GM12865 (cell line): ENCODE data around the gene HEBP1.

Source experiments
- DNase-seq: peaks from one replicate; pipeline ENCODE4 v3.0.0; 2010; ENCODE audit warnings: low read depth
- H3K4me3 ChIP-seq: 2 replicates; pipeline ENCODE4 v1.5.1; 2011; ENCODE audit warnings: mild to moderate bottlenecking, low read depth, low read length, control low read depth
- TF ChIP-seq, protein P1 (sequence below): IDR thresholded peaks from 2 replicates; pipeline ENCODE4 v1.5.1; 2011; ENCODE audit warnings: low read length, control low read depth, low read depth, inconsistent platforms; ENCODE audit not compliant: insufficient read depth; ENCODE audit errors: missing control alignments

HEBP1 gene

DNA sequence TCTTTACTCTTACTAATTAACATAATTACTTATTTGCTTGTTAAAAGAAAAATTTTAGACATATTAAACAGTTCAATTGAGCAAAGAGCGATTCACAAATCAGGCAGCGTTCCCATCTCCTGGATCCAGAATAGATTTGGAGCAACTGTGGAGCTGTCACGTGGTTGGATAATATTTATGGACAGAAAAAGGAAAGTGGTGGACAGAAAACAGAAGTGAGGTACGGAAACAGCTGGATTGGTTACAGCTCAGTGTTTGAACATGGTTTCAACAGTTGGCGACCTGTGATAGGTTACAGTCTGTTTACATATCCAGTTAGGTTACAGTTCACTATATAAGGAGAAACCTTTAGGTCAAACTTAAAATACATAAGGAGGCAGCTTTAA is 24.5 kb upstream of the HEBP1 start:
- TF ChIP-seq, protein P1, sequence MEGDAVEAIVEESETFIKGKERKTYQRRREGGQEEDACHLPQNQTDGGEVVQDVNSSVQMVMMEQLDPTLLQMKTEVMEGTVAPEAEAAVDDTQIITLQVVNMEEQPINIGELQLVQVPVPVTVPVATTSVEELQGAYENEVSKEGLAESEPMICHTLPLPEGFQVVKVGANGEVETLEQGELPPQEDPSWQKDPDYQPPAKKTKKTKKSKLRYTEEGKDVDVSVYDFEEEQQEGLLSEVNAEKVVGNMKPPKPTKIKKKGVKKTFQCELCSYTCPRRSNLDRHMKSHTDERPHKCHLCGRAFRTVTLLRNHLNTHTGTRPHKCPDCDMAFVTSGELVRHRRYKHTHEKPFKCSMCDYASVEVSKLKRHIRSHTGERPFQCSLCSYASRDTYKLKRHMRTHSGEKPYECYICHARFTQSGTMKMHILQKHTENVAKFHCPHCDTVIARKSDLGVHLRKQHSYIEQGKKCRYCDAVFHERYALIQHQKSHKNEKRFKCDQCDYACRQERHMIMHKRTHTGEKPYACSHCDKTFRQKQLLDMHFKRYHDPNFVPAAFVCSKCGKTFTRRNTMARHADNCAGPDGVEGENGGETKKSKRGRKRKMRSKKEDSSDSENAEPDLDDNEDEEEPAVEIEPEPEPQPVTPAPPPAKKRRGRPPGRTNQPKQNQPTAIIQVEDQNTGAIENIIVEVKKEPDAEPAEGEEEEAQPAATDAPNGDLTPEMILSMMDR, result no peak
- no peak overlapping the region for H3K4me3 ChIP-seq
- no peak for DNase-seq

DNA sequence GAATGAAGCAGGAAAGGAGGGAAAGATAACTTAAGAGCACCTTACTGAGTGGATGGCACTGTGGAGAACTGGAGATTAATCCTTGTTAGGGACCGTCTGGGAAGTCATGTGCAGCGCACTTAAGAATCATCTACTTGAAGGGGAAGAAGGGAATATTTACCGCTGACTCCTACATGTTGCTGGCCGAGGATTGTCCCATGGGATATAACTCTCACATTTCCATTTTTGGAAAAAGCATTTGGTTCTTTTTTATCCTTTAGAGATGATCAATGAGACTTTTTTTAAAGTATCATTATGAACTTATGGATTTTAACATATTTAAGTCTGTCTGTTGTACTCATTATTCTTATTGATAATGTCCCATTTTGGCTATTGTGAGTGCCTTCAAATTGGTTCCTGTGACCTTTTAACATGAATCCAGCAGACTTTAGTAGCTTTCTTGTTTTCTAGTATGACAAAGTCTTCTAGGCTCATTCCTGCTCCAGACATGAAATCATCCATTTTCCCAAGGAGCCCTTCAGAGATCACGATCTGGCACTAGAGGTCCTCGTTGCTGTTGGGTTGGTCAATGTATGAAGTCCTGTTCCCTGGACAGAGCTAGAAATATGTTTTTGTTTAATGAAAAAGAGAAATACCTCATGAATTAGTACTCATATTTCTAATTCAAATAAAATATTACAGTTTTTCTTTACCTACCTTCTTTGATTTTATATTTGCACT is 23.9 kb upstream of the HEBP1 start:
- DNase-seq, result no peak
- no peak overlapping the region for H3K4me3 ChIP-seq
- TF ChIP-seq, protein P1, result no peak

- TF ChIP-seq, protein P1, result no peak
- H3K4me3 ChIP-seq, result no peak overlapping the region
- no peak for DNase-seq
Measured at GRCh38 chr12:13022851-13023271, 22.8 kb upstream of the HEBP1 start.

- TF ChIP-seq, protein P1, result no peak
- H3K4me3 ChIP-seq, result no peak overlapping the region
- DNase-seq, result no peak
Measured at GRCh38 chr12:13011098-13011497, 11.0 kb upstream of the HEBP1 start.

GRCh38 chr12:13008741-13009380 is 8.8 kb upstream of the HEBP1 start:
- H3K4me3 ChIP-seq, result no peak overlapping the region
- no peak for DNase-seq
- TF ChIP-seq, protein P1, result no peak

GRCh38 chr12:13007496-13008233 is 7.6 kb upstream of the HEBP1 start:
- TF ChIP-seq, protein P1, result no peak
- no peak overlapping the region for H3K4me3 ChIP-seq
- no peak for DNase-seq

DNA sequence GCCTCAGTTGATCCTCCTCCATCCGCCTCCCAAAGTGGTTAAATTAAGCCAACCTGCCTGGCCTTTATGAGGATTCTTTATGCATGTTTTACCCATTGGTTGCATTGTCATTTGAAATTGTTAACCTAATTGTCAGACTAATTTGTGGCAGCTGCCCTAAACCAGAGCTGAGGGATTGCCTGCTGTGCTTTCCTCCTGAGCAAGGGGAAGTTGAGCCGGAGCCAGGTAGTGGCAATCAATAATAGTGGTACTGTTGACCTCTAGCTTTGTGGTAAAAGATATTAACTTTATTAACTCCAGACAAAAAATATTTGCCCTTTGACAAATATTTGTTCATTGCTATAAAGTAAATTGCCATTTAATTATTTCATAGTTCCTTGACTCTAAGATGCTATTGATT is 5.6 kb upstream of the HEBP1 start:
- TF ChIP-seq, protein P1, result no peak
- no peak for DNase-seq
- H3K4me3 ChIP-seq, result no peak overlapping the region
